Activated CD4-positive, alpha-beta T cell treated with anti-CD3 and anti-CD28 coated beads, Interleukin-2, amount 50 U/mL, for 16 hours (primary cell): ENCODE results near the gene CD300LD.
"Not testable (repeated sequence)": the region's sequence is repeated elsewhere in the genome, so short reads cannot be mapped to it uniquely, and the experiment has no call there.

ENCODE experiments used
- DNase-seq: peaks from one replicate; pipeline ENCODE4 v3.0.0-alpha.2; 2020

CD300LD gene

GRCh38 chr17:74569020-74570003 is 22.8 kb downstream of the CD300LD start:
- DNase-seq = peak; percentile 25

- no peak for DNase-seq
Observed at GRCh38 chr17:74568106-74568873, 23.8 kb downstream of the CD300LD start.

- no peak for DNase-seq
Observed at GRCh38 chr17:74567397-74567796, 24.7 kb downstream of the CD300LD start, which contains the start of gene CD300H. Gene CD300H (minus strand): TSS chr17:74567509.

GRCh38 chr17:74566132-74566753 is 25.8 kb downstream of the CD300LD start:
- peak; percentile 26 for DNase-seq

- DNase-seq = no peak
Observed at GRCh38 chr17:74565126-74565525, 27.0 kb downstream of the CD300LD start.

GRCh38 chr17:74563358-74563757 is 28.7 kb downstream of the CD300LD start:
- DNase-seq = no peak

- no peak for DNase-seq
Observed at GRCh38 chr17:74561586-74561985, 30.5 kb downstream of the CD300LD start.

- no peak for DNase-seq
Observed at GRCh38 chr17:74558882-74559519, 33.1 kb downstream of the CD300LD start.

- DNase-seq = not testable (repeated sequence)
Observed at GRCh38 chr17:74558402-74558801, 33.7 kb downstream of the CD300LD start.

GRCh38 chr17:74555427-74555940 is 36.6 kb downstream of the CD300LD start:
- no peak for DNase-seq

- DNase-seq = no peak
Observed at GRCh38 chr17:74554909-74555308, 37.2 kb downstream of the CD300LD start.

- no peak for DNase-seq
Observed at GRCh38 chr17:74552037-74552436, 40.0 kb downstream of the CD300LD start.

- DNase-seq = no peak
Observed at GRCh38 chr17:74550602-74551001, 41.5 kb downstream of the CD300LD start.

GRCh38 chr17:74549343-74549742 is 42.7 kb downstream of the CD300LD start:
- no peak for DNase-seq

- peak; percentile 30 for DNase-seq
Observed at GRCh38 chr17:74547736-74548135, 44.3 kb downstream of the CD300LD start.

GRCh38 chr17:74547264-74547663 is 44.8 kb downstream of the CD300LD start:
- DNase-seq = no peak

GRCh38 chr17:74546586-74546985 is 45.5 kb downstream of the CD300LD start:
- DNase-seq = no peak

- DNase-seq = no peak
Observed at GRCh38 chr17:74545843-74546230, 46.2 kb downstream of the CD300LD start, which contains the start of gene CD300C. Gene CD300C (minus strand): TSS chr17:74546115. CDS start chr17:74545782, 333 bp downstream.

GRCh38 chr17:74544991-74545842 is 46.9 kb downstream of the CD300LD start:
- no peak for DNase-seq

GRCh38 chr17:74543891-74544760 is 48.0 kb downstream of the CD300LD start:
- no peak for DNase-seq
